Activated naive CD4-positive, alpha-beta T cell treated with anti-CD3 and anti-CD28 coated beads for 36 hours (primary cell): ENCODE results near the gene PBX4. TPM values are rescaled to one million over a fixed set of nuclear protein-coding genes. Genes with fewer than 3 reads are reported as not detected.
A peak's percentile ranks its signal among the peaks of the same experiment; 100 is the strongest.

ENCODE experiments used
- CTCF ChIA-PET: fragments of 350-600 bp; sonication (Branson Sonifier 250); formaldehyde crosslinking; loops from one replicate; lab custom pipeline; 2021; ENCODE audit warnings: antibody characterized with exemption; lab: Charles Lee
- DNase-seq: peaks from one replicate; pipeline ENCODE4 v3.0.0-alpha.2; 2020
- H3K27ac Mint-ChIP-seq: one replicate; pipeline ENCODE4 v1.8.0; 2021; ENCODE audit warnings: mild to moderate bottlenecking, mixed read lengths
- H3K27me3 Mint-ChIP-seq: one replicate; pipeline ENCODE4 v1.8.0; 2021; ENCODE audit warnings: low read depth, mixed read lengths
- H3K36me3 Mint-ChIP-seq: one replicate; pipeline ENCODE4 v1.8.0; 2021; ENCODE audit warnings: low read depth, mixed read lengths
- H3K4me1 Mint-ChIP-seq: one replicate; pipeline ENCODE4 v1.8.0; 2021; ENCODE audit warnings: low read depth, mixed read lengths
- H3K4me3 Mint-ChIP-seq: one replicate; pipeline ENCODE4 v1.8.0; 2021; ENCODE audit warnings: mild to moderate bottlenecking, moderate library complexity, mixed read lengths
- H3K9me3 Mint-ChIP-seq: one replicate; pipeline ENCODE4 v1.8.0; 2021; ENCODE audit warnings: mixed read lengths
- intact Hi-C: fragments of 100-400 bp; cut with micrococcal nuclease; formaldehyde crosslinking; loops from one replicate; pipeline ENCODE4 v1.15.1; 2023
- total RNA-seq, 2 experiments: library from RNA; stranded (reverse); gene quantifications; one replicate each; pipeline ENCODE4 v1.2.3, GENCODE V29; 2021

PBX4 gene
- total RNA-seq, 2 experiments from 2014 or later, result 13.5 to 17.5 TPM

DNA sequence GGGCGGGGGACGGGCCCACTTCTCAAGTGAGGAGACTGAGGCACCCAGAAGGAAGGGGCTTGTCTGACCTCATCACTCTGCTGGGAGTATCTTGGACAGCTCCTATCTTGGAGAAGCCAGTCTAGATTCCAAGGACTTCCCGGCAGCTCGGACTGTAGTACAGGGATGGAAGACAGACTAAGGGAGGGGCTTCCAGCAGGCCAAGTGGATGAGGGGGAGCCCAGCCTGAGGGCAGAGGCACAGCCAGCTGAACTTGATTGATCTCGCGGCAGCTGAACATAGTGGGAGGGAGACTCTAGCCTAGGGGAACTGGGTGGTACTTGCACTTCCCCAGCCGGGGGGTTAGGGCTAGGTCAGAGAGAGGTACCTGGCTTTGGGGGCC, 79.7 kb downstream of the PBX4 start:
- Mint-ChIP-seq H3K4me1 (peaks cover 36% of the 10 kb centered on the region), H3K36me3 (no peaks in the 10 kb centered on the region), H3K9me3 (no peaks in the 10 kb centered on the region), H3K27me3 (peaks cover 8% of the 10 kb centered on the region), H3K27ac (no peak overlapping the region), H3K4me3 (peak overlapping the region; percentile 8)
- intact Hi-C loops, result loop anchor here (5.0 to 10.0 kb wide), 2 partner anchors 194 to 236 kb away; partner anchors contain the start of gene ZNF14
- CTCF ChIA-PET, result interaction anchor here (1.2 to 3.0 kb wide), 3 partner anchors 14 to 105 kb away, joined by 4 to 12 read pairs (median 4); partner anchors contain the start of gene GMIP
- no peak for DNase-seq

DNA sequence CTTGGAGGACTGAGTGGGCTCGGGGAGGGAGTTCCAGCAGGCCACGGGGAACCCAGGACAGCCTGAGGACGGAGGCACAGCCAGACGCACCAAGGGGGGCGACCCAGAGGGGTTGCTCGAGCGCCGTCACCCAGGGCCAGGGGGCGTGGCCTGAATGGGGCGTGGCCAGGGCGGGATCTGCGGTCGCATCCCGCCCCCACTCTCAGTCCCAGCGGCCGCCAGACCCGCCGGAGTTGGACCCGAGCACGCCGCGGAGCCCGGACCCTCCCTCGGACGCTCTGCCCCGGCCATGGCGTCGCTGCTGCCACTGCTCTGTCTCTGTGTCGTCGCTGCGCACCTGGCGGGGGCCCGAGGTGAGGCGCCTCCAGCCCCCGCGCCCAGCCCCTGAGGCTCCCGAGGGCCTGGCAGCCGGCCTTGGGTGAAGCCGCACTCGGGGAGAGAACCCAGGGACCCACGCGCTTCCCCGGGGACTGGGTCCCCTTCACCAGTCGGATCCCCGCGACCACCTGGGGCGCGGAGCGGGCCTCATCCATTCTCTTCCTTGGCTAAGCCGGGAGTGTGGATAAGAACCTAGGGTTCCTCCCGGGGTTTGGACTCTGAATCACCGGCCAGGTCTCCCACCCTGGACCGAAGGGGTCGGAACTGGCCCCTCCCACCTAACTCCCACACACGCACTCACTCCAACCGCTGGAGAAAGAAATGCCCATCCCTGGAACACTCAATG, 80.3 kb downstream of the PBX4 start, which contains the start of gene CILP2:
TSS of gene CILP2 (plus strand) at position 205 of the 724 bp plus-strand sequence. CDS start at position 290, 85 bp downstream.
- H3K27me3 Mint-ChIP-seq, result peaks cover 8% of the 10 kb centered on the region
- no peaks in the 10 kb centered on the region for H3K36me3 Mint-ChIP-seq
- DNase-seq, result peak; percentile 38
- H3K4me1 Mint-ChIP-seq, result peaks cover 36% of the 10 kb centered on the region
- peak within 1 kb of the TSS; percentile 48 for H3K4me3 Mint-ChIP-seq
- no peaks in the 10 kb centered on the region for H3K9me3 Mint-ChIP-seq
- intact Hi-C loops, result loop anchor here (5.0 to 10.0 kb wide), 2 partner anchors 194 to 237 kb away; partner anchors contain the start of gene ZNF14
- CTCF ChIA-PET, result interaction anchor here (1.2 to 3.0 kb wide), 3 partner anchors 14 to 106 kb away, joined by 4 to 12 read pairs (median 4); partner anchors contain the start of gene GMIP
- H3K27ac Mint-ChIP-seq, result no peak within 1 kb of the TSS

DNA sequence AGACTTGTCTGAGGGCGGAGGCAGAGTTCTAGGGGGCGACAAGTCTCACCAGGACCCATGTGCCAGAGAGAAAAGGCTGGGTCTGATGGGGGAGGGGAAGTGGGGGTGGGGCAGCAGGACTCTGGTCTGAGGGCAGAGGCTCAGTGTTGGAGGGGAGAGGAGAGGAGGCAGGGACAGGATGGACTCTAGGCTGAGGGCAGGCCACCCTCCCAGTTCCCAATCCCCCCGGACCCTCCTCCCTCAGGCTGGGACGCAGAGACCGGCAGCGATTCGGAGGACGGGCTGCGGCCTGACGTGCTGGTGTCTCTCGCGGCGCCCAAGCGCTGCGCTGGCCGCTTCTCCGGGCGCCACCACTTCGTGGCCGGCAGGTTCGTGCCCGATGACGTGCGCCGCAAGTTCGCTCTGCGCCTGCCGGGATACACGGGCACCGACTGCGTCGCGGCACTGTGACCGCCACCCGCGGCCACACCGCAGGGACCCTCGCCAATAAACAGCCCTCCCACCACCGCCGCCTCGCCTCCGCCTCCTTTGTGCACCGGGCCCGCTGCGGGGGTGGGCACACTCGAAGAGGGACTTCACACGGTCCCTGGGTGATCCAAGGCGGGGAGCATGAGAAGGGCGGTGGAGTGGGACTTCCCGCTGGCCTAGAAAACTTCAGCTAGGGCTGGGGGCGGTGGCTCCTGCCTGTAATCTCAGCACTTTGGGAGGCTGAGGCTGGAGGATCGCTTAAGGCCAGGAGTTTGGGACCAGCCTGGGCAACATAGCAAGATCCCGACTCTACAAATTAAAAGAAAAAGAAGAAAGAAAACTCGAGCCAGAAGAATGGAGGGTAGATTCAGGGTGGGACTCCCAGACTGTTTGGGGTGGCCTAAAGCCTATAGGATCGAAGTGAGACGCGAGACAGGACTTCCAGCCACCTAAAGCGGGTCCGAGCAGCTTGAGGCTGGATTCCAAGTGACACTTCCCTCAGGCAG, 81.1 kb downstream of the PBX4 start:
- Mint-ChIP-seq H3K4me3 (peak overlapping the region; percentile 48), H3K27ac (no peak overlapping the region), H3K36me3 (no peaks in the 10 kb centered on the region), H3K9me3 (no peaks in the 10 kb centered on the region), H3K4me1 (peaks cover 36% of the 10 kb centered on the region), H3K27me3 (peaks cover 8% of the 10 kb centered on the region)
- CTCF ChIA-PET, result interaction anchor here (1.3 to 3.0 kb wide), 2 partner anchors 15 to 17 kb away, joined by 4 to 12 read pairs; no protein-coding TSS in a partner anchor
- DNase-seq, result no peak
- intact Hi-C loops, result loop anchor here (5.0 to 10.0 kb wide), 2 partner anchors 195 to 237 kb away; partner anchors contain the start of gene ZNF14

DNA sequence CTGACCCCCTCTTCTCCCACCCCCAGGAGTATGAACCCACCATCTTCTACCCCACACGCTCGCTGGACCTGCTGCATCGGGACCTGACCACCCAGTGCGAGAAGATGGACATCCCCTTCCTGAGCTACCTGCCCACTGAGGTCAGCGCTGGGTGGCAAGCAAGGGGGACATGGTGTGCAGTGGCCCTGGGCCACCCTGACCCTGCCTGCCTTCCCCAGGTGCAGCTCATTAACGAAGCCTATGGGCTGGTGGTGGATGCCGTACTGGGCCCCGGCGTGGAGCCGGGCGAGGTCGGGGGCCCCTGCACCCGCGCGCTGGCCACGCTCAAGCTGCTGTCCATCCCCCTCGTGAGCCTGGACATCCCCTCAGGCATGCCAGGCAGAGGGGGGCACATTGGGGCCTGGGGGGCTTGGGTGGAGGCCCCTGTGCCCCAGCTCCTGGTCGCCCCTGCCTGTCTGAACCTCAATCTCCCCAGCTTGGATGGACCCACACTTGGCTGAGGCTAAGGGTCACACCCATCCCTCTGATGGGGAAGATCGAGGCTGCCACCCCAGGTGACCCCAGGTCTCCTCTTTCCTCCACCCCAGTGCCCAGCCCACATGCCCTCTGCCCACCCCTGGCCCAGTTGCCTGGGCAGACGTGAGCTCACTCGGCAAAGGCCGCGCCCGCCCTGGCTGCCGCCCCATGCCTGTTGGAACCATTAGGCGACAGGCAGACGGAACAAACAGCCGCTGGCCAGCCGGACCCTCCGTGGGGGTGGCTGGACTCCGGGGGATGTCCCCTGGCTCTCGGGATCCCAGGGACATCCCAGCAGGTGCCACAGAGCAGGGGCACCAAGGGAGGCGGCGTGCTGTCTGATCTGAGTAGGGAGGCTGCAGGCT, 82.9 kb downstream of the PBX4 start:
- Mint-ChIP-seq H3K36me3 (peaks cover 3% of the 10 kb centered on the region), H3K4me1 (peaks cover 26% of the 10 kb centered on the region), H3K27me3 (peaks cover 6% of the 10 kb centered on the region), H3K9me3 (no peaks in the 10 kb centered on the region), H3K27ac (no peak overlapping the region), H3K4me3 (no peak overlapping the region)
- intact Hi-C loops, result loop anchor here (5.0 to 10.0 kb wide), 2 partner anchors 197 to 239 kb away; partner anchors contain the start of gene ZNF14
- CTCF ChIA-PET, result interaction anchor here (0.9 to 1.1 kb wide), 2 partner anchors 19 to 20 kb away, joined by 4 to 7 read pairs; no protein-coding TSS in a partner anchor
- DNase-seq, result no peak

DNA sequence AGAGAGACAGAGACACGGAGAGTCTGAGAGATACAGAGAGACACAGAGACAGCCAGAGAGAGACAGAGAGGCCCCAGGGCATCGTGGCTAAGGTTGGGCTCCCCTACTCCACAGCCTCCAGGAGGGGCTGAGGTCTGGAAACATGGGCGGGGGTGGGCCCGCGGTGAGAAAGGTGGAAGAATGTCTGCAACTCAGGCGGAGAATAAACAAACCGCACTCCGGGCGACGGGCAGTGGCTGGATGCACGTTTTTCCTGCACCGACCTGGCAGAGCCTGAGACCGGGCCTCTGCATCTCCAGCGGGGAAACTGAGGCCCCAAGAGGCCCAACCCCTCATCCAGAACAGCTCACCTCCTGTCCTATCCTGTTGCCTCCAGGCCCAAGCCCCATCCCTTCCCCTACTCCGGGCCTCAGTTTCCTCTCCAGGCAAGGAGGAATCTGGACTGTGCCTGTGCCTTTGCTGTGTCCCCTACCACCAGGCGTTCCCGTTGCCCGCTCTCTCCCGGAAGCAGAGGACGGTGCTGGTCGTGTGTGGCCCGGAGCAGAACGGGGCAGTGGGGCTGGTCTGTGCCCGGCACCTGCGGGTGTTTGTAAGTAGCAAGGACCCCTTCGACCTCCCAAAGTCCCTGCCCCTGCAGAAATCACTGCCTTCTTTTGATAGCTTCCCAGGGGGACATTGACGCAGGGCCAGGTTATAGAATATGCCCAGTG, 83.8 kb downstream of the PBX4 start:
- H3K27ac Mint-ChIP-seq, result no peak overlapping the region

DNA sequence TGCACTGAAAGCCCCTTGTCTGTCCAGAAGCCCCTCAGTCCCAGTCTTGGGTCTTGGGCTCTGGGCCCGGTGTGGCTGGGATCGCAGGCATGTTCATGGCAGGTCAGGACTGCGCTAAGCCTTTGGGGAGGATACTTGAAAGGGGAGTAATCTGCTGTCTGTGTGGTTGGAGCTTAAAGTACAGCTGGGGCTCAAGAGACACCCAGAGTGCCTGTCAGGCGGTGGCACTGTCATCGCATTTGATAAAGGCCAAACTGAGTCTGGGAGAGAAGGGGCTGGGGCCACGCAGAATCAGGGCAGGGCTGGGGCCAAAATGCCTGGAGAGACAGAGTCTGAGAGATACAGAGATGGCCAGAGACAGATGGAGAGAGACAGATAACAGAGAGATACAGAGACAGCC, 84.6 kb downstream of the PBX4 start:
- H3K27me3 Mint-ChIP-seq, result peaks cover 3% of the 10 kb centered on the region
- intact Hi-C loops, result loop anchor here (2.0 to 10.0 kb wide), 2 partner anchors 21 to 241 kb away; no protein-coding TSS in a partner anchor
- no peak overlapping the region for H3K4me3 Mint-ChIP-seq
- H3K27ac Mint-ChIP-seq, result peak overlapping the region; percentile 63
- peaks cover 5% of the 10 kb centered on the region for H3K36me3 Mint-ChIP-seq
- H3K9me3 Mint-ChIP-seq, result no peaks in the 10 kb centered on the region
- CTCF ChIA-PET, result interaction anchor here (5.9 kb wide), 1 partner anchor 111 kb away, joined by 46 read pairs; the partner anchor contains the start of gene GMIP
- DNase-seq, result no peak
- H3K4me1 Mint-ChIP-seq, result peaks cover 21% of the 10 kb centered on the region

More for the DNA sequence above, 83.8 kb downstream of the PBX4 start:
- peaks cover 3% of the 10 kb centered on the region for H3K36me3 Mint-ChIP-seq
- H3K9me3 Mint-ChIP-seq, result no peaks in the 10 kb centered on the region
- CTCF ChIA-PET, result interaction anchor here (0.9 kb wide), 1 partner anchor 20 kb away, joined by 7 read pairs; no protein-coding TSS in a partner anchor
- no peak overlapping the region for H3K4me3 Mint-ChIP-seq
- intact Hi-C loops, result loop anchor here (5.0 to 10.0 kb wide), 2 partner anchors 198 to 240 kb away; partner anchors contain the start of gene ZNF14
- H3K27me3 Mint-ChIP-seq, result peaks cover 5% of the 10 kb centered on the region
- DNase-seq, result no peak
- H3K4me1 Mint-ChIP-seq, result peaks cover 25% of the 10 kb centered on the region

DNA sequence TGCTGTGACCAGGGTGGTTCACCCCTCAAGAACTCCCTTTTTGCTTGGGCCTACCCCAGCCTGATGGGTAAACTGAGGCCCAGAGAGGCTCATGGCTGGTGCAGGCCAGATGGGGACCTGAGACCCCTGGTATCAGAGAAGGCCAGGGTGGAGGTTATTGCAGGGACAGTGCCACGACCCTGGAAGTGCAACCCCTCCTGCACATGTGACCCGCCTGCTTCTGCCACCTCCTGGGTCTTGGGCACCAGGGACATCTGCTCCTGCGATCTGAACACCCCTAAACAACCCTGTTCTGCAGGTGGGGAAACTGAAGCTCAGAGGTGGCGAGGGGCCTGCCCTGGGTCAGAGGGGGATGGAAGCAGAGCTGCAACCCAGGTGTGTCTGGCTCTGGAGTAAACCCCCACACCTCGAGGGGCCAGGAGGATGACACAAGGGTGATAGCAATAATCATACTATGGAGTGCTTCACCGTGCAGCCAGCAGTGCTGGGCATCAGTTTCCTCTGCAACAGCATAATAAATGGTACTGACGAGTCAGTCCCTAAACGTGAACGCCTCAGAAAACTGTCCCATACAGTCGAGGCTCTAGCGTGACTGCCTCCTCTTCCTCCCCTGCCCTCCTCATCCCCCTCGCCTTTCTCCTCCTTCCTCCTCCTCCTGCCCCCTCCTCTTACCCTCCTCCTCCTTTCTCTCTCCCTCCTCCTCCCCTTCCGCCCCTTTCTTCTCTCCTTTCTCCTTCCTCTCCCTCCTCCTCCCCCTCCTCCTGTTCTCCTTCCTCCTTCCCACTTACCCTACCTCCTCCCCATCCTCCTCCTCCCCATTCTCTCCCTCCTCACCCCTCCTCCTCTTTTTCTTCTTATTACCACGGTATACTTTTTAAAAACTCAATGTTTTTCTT, 85.4 kb downstream of the PBX4 start:
- Mint-ChIP-seq H3K9me3 (no peaks in the 10 kb centered on the region), H3K27ac (no peak overlapping the region), H3K36me3 (peaks cover 5% of the 10 kb centered on the region), H3K4me1 (peaks cover 16% of the 10 kb centered on the region), H3K4me3 (no peak overlapping the region), H3K27me3 (no peaks in the 10 kb centered on the region)
- CTCF ChIA-PET, result interaction anchor here (0.6 to 5.9 kb wide), 30 partner anchors 8 to 485 kb away, joined by 3 to 46 read pairs (median 5); partner anchors contain the start of genes GMIP, NDUFA13, PBX4 and TSSK6
- no peak for DNase-seq
- intact Hi-C loops, result loop anchor here (1.0 to 10.0 kb wide), 4 partner anchors 22 to 426 kb away; partner anchors contain the start of gene GMIP

DNA sequence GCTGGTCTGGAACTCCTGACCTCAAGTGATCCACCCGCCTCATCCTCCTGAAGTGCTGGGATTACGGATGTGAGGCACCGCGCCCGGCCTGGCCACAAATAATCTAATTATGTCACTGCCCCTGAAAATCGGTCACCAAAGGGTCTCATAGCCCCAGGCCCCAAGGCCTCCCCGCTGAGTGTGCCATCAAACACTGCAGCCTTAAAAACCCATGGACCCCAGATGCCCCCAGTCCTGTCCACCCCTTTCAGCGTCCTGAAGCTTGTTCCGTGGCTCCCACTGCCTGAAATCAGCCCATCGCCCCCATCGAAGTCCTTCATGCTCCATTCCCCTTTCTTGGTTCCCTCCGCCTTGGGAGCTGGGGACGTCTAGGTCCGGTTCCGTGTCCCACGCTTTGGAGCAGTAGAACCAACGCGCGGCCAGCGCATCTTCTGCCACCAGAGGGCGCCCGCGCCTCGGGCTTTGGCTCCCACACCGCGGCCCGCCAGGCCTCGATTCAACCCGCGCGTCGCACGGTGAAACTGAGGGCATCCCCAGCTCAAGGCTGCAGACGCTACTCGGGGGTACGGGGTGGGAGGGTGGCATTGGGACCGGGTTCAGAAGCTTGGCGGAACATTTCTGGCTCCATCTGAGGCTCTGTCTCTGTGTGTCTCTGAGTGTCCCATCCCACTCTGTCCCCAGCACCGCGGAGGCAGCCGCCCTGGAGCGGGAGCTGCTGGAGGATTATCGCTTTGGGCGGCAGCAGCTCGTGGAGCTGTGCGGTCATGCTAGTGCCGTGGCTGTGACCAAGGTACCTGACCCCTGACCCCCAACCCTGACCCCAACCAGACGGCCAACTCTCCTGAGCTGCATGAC, 86.3 kb downstream of the PBX4 start:
- Mint-ChIP-seq H3K36me3 (peaks cover 5% of the 10 kb centered on the region), H3K4me1 (peaks cover 12% of the 10 kb centered on the region), H3K9me3 (no peaks in the 10 kb centered on the region), H3K27ac (no peak overlapping the region), H3K27me3 (no peaks in the 10 kb centered on the region), H3K4me3 (no peak overlapping the region)
- peak; percentile 88 for DNase-seq
- CTCF ChIA-PET, result interaction anchor here (0.6 to 5.9 kb wide), 33 partner anchors 9 to 486 kb away, joined by 3 to 46 read pairs (median 5); partner anchors contain the start of genes GMIP, NDUFA13, PBX4 and TSSK6
- intact Hi-C loops, result loop anchor here (1.0 to 10.0 kb wide), 4 partner anchors 23 to 427 kb away; partner anchors contain the start of gene GMIP

DNA sequence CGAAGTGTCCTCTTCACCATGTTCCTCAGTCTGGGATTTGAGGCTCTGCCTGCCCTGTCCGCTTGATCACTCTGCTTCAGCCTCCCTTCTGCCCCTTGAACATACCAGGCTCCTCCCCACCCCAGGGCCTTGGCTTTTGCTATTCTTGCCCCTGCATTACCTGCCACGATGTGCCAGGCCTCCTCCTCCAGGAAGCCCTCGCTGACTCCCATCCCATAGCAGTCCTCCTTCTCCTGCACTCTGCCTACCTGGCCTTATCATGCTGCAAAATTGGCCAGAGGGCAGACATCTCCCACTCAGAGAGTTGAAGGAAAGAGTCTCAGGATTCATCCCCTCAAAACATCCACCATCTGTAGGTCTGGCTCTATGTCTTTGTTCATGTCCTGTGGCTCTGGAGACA, 87.6 kb downstream of the PBX4 start:
- no peak for DNase-seq
- Mint-ChIP-seq H3K4me1 (peaks cover 9% of the 10 kb centered on the region), H3K36me3 (peaks cover 5% of the 10 kb centered on the region), H3K4me3 (no peak overlapping the region), H3K9me3 (no peaks in the 10 kb centered on the region), H3K27me3 (no peaks in the 10 kb centered on the region), H3K27ac (no peak overlapping the region)
- intact Hi-C loops, result loop anchor here (10.0 kb wide), 1 partner anchor 244 kb away; no protein-coding TSS in a partner anchor
- CTCF ChIA-PET, result interaction anchor here (0.6 to 5.9 kb wide), 8 partner anchors 10 to 463 kb away, joined by 3 to 46 read pairs (median 8); partner anchors contain the start of genes GMIP and NDUFA13
